ENCODE measurements around the gene SLC17A7. TPM values are rescaled to one million over a fixed set of nuclear protein-coding genes. Genes with fewer than 3 reads are reported as not detected.

Gene SLC17A7
- total and polyA plus RNA-seq, 9 of the 15 experiments (the other 6 are each of a cell fraction or from before 2014, with no cell fraction given), result 1.1 to 15.7 (median 2.4) TPM

DNA sequence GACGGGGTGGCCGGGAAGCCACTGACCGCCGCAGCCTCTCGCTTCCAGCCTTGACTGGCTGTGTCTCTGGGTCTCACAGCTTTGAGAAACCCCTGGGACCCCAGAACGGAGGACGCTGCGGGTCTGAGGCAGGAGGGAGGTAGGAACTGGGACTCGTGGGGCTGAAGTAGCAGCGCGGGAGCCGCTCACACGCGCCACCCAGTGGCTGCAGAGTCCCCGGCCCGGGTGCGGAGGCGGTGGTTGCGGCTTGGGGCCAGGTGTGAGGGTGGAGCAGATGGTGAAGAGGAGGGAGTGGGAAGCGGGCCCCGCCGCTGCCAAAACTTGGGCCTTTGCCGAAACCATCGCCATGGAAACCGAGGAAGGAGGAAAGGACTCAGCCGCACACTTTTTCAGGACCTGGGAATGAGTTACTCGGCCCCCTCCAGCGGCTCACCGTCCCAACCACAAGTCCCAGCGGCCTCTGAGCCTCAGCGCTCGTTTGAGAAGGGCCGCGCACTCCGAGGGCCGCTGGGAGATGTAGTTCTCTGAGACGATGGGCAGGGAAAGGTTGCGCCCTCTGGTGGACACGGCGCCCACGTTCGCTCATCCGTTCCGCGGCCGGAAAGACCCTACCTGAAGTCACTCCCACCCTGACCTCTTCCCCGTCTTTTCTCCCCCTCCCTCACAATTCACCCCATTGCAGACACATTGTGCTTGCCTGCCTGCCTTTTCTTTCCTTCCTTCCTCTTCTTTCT lies 2.2 kb upstream of the SLC17A7 start (continued):
- TF ChIP-seq ZNF830 (CRISPR knock-in tag; IDR thresholded peaks at IDR 0.05), result 0 out of 2 replicates have a peak, but pooled peaks have one; percentile 2
- TF ChIP-seq ZNF143 (CRISPR knock-in tag; IDR thresholded peaks at IDR 0.05), result peak; percentile 99
- peak; percentile 86 for TF ChIP-seq MTA1 (IDR thresholded peaks at IDR 0.05; ENCODE audit: borderline replicate concordance)
- peak; percentile 84 for TF ChIP-seq SP1 (CRISPR knock-in tag; IDR thresholded peaks at IDR 0.05)
- TF ChIP-seq PHTF2 (CRISPR knock-in tag; IDR thresholded peaks at IDR 0.05), result no peak
- no peak for TF ChIP-seq KLF10 (CRISPR knock-in tag; IDR thresholded peaks at IDR 0.05)
- peak; percentile 76 for TF ChIP-seq EP400 (IDR thresholded peaks at IDR 0.05)
- peak; percentile 37; the same call in 1 of the 2 replicates for TF ChIP-seq TRIM28 (IDR thresholded peaks at IDR 0.05)
- TF ChIP-seq, protein P1, sequence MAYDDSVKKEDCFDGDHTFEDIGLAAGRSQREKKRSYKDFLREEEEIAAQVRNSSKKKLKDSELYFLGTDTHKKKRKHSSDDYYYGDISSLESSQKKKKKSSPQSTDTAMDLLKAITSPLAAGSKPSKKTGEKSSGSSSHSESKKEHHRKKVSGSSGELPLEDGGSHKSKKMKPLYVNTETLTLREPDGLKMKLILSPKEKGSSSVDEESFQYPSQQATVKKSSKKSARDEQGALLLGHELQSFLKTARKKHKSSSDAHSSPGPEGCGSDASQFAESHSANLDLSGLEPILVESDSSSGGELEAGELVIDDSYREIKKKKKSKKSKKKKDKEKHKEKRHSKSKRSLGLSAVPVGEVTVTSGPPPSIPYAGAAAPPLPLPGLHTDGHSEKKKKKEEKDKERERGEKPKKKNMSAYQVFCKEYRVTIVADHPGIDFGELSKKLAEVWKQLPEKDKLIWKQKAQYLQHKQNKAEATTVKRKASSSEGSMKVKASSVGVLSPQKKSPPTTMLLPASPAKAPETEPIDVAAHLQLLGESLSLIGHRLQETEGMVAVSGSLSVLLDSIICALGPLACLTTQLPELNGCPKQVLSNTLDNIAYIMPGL (CRISPR knock-in tag; IDR thresholded peaks at IDR 0.05), result peak; percentile 43; the same call in 1 of the 2 replicates
- peak; percentile 58 to 66; a peak in 2 of 4 replicates for TF ChIP-seq SIN3A (IDR thresholded peaks at IDR 0.05; ENCODE audit: borderline replicate concordance in 2 of 2, control insufficient read depth in 1 of 2, low read depth in 2 of 2, low read length in 2 of 2)
- peak; percentile 23 for TF ChIP-seq POU5F1 (IDR thresholded peaks at IDR 0.05; ENCODE audit: borderline replicate concordance, low read depth, low read length, partially characterized antibody)
- peak; percentile 64 for TF ChIP-seq CREB1 (IDR thresholded peaks at IDR 0.05)
- peak; percentile 67; the same call in 1 of the 2 replicates for TF ChIP-seq CREB1 (CRISPR knock-in tag; IDR thresholded peaks at IDR 0.05)
- TF ChIP-seq KDM2B (CRISPR knock-in tag; IDR thresholded peaks at IDR 0.05), result peak; percentile 8; the same call in 1 of the 2 replicates
- TF ChIP-seq CBFA2T2 (conservative IDR thresholded peaks at IDR 0.05), result peak; percentile 36
- 0 out of 2 replicates have a peak, but pooled peaks have one; percentile 29 for TF ChIP-seq SOX6 (IDR thresholded peaks at IDR 0.05)
- 0 out of 2 replicates have a peak, but pooled peaks have one; percentile 54 for TF ChIP-seq ERF (CRISPR knock-in tag; IDR thresholded peaks at IDR 0.05)
- no peak for TF ChIP-seq MTA2 (IDR thresholded peaks at IDR 0.05; ENCODE audit: low read depth)
- TF ChIP-seq, protein P2, sequence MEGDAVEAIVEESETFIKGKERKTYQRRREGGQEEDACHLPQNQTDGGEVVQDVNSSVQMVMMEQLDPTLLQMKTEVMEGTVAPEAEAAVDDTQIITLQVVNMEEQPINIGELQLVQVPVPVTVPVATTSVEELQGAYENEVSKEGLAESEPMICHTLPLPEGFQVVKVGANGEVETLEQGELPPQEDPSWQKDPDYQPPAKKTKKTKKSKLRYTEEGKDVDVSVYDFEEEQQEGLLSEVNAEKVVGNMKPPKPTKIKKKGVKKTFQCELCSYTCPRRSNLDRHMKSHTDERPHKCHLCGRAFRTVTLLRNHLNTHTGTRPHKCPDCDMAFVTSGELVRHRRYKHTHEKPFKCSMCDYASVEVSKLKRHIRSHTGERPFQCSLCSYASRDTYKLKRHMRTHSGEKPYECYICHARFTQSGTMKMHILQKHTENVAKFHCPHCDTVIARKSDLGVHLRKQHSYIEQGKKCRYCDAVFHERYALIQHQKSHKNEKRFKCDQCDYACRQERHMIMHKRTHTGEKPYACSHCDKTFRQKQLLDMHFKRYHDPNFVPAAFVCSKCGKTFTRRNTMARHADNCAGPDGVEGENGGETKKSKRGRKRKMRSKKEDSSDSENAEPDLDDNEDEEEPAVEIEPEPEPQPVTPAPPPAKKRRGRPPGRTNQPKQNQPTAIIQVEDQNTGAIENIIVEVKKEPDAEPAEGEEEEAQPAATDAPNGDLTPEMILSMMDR (IDR thresholded peaks at IDR 0.05 in 2 of 3, conservative IDR thresholded peaks at IDR 0.05 in 1 of 3; ENCODE audit: insufficient read depth in 2 of 3, low read depth in 1 of 3, low read length in 3 of 3), result peak; percentile 86 to 94 (median 88)
- peak; percentile 99 for TF ChIP-seq ZBTB7A (IDR thresholded peaks at IDR 0.05; ENCODE audit: borderline replicate concordance, control insufficient read depth, low read depth, low read length)
- peak; percentile 18; the same call in 1 of the 2 replicates for TF ChIP-seq SMARCE1 (IDR thresholded peaks at IDR 0.05)
- no peak for TF ChIP-seq BRF1 (IDR thresholded peaks at IDR 0.05; ENCODE audit: borderline replicate concordance, extremely low read depth, insufficient read length)
- peak; percentile 77; the same call in 1 of the 2 replicates for TF ChIP-seq ZNF589 (CRISPR knock-in tag; IDR thresholded peaks at IDR 0.05; ENCODE audit: low read depth)
- peak; percentile 78 for TF ChIP-seq GABPB1 (CRISPR knock-in tag; IDR thresholded peaks at IDR 0.05)
- TF ChIP-seq ETV1 (tag; conservative IDR thresholded peaks at IDR 0.05; ENCODE audit: low read depth), result peak; percentile 83
- peak; percentile 83 for TF ChIP-seq RBM22 (IDR thresholded peaks at IDR 0.05; ENCODE audit: low read depth, low read length, poor library complexity, severe bottlenecking)
- TF ChIP-seq PHF8 (IDR thresholded peaks at IDR 0.05; ENCODE audit: borderline replicate concordance, low read length), result peak; percentile 47; the same call in 1 of the 2 replicates
